ENCODE data around the gene MCL1.
"Not testable (repeated sequence)": the region's sequence is repeated elsewhere in the genome, so short reads cannot be mapped to it uniquely, and the experiment has no call there.

The MCL1 gene

DNA sequence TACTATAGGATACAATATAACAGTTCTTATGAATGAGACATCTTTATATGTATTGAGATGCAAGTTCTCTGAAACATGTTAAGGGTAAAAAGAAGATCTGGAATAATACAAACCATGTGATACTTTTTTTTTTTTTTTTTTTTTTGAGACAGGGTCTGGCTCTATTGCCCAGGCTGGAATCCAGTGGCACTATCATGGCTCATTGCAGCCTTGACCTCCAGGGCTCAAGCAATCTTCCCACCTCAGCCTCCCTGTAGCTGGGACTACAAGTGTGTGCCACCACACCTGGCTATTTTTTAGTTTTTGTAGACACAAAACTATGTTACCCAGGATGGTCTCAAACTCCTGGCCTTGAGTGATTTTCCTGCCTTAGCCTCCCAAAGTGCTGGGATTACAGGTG is 22.1 kb upstream of the MCL1 start:
- DNase-seq (ENCODE audit: low spot score): no peak
- TF ChIP-seq CTCF (IDR thresholded peaks at IDR 0.05; ENCODE audit: extremely low read depth, insufficient read depth, missing control alignments): no peak
- in situ Hi-C loops (cut with MboI; ENCODE audit: low pct_unique_long_range_greater_than_20kb, low sequenced_read_pairs, unreplicated experiment): no loop called here

DNA sequence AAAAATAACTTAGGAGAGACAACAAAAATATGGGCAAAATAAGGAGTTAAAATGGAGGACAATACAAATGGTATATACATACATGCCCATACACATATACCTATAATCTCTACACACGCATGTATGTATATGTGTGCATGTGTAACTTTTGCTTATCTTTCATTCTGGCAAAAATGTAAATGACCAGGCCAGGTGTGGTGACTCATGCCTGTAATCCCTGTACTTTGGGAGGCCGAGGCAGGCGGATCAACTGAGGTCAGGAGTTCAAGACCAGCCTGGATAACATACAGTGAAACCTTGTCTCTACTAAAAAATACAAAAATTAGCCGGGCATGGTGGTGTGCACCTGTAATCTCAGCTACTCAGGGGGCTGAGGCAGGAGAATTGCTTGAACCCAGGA is 18.9 kb upstream of the MCL1 start:
- in situ Hi-C loops (cut with MboI; ENCODE audit: low pct_unique_long_range_greater_than_20kb, low sequenced_read_pairs, unreplicated experiment); DNase-seq (ENCODE audit: low spot score): not testable (repeated sequence)

- DNase-seq (ENCODE audit: low spot score): no peak
- in situ Hi-C loops (cut with MboI; ENCODE audit: low pct_unique_long_range_greater_than_20kb, low sequenced_read_pairs, unreplicated experiment): no loop called here
- no peak for TF ChIP-seq CTCF (IDR thresholded peaks at IDR 0.05; ENCODE audit: extremely low read depth, insufficient read depth, missing control alignments)
Observed at GRCh38 chr1:150596976-150597375, 17.6 kb upstream of the MCL1 start.

GRCh38 chr1:150596095-150596892 is 16.9 kb upstream of the MCL1 start:
- in situ Hi-C loops (cut with MboI; ENCODE audit: low pct_unique_long_range_greater_than_20kb, low sequenced_read_pairs, unreplicated experiment): no loop called here
- TF ChIP-seq CTCF (IDR thresholded peaks at IDR 0.05; ENCODE audit: extremely low read depth, insufficient read depth, missing control alignments): no peak
- no peak for DNase-seq (ENCODE audit: low spot score)

DNA sequence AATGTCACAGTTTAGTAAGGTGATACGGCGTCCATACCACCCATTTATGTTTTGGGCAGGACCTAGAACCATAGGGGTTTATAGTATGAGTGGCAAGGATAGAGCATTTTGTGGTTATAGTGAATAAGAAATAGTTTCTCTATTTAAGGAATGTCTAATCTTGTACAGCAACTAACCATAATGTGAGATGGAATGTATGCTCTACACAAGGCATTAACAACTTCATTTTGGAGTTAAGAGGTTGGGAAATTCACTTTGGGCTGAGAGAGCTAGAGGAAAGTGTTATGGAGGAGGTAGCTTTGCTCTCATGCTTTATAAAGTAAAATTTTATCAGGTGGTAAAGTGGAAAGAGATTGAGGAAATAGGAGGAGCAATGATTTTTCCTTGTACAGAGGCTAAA is 3.0 kb upstream of the MCL1 start:
- no peak for TF ChIP-seq CTCF (IDR thresholded peaks at IDR 0.05; ENCODE audit: extremely low read depth, insufficient read depth, missing control alignments)
- DNase-seq (ENCODE audit: low spot score): no peak
- in situ Hi-C loops (cut with MboI; ENCODE audit: low pct_unique_long_range_greater_than_20kb, low sequenced_read_pairs, unreplicated experiment): no loop called here

GRCh38 chr1:150581962-150582361 is 2.6 kb upstream of the MCL1 start:
- DNase-seq (ENCODE audit: low spot score); in situ Hi-C loops (cut with MboI; ENCODE audit: low pct_unique_long_range_greater_than_20kb, low sequenced_read_pairs, unreplicated experiment): not testable (repeated sequence)

GRCh38 chr1:150581437-150581836 is 2.0 kb upstream of the MCL1 start:
- DNase-seq (ENCODE audit: low spot score); in situ Hi-C loops (cut with MboI; ENCODE audit: low pct_unique_long_range_greater_than_20kb, low sequenced_read_pairs, unreplicated experiment): not testable (repeated sequence)

- DNase-seq (ENCODE audit: low spot score); in situ Hi-C loops (cut with MboI; ENCODE audit: low pct_unique_long_range_greater_than_20kb, low sequenced_read_pairs, unreplicated experiment): not testable (repeated sequence)
Observed at GRCh38 chr1:150580966-150581365, 1.6 kb upstream of the MCL1 start.

Data from GM13977 (cell line).